Measurements from ENCODE around the gene AZGP1.

DNA sequence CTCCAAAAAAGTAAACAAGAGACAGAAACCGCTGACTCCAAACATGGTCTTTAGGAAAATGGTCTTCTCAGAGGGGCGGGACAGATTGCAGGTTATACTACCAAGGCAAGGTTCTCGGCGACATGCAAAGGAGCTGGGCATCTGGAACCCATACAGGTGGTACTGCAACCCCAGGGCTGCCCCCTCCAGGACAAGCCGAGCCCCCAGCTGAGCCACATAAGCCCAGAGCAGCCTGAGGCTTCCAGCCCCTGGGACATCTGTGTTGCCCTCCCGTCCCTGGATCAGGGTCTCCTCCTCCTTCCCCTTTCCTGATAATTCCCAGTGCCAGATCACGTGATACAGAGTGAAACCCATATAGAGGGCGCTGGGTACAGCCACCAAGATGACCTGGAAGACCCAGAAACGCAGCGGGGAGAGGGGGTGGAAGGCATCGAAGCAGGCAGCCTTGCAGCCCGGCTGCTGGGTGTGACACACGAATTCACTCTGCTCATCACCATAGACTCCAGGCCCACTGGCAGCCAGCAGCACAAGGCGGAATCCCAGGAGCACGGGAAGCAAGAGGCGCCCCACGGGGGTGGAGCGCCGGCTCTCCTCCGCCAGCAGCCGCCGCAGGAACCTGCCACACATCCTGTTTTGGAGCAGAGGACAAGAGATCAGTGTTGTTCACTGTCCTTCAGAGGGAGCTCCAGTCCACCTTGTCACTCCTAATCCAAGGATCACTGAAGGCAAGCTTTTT lies 46.7 kb downstream of the AZGP1 start, which contains the start of gene GJC3:
- TF ChIP-seq, protein P1, sequence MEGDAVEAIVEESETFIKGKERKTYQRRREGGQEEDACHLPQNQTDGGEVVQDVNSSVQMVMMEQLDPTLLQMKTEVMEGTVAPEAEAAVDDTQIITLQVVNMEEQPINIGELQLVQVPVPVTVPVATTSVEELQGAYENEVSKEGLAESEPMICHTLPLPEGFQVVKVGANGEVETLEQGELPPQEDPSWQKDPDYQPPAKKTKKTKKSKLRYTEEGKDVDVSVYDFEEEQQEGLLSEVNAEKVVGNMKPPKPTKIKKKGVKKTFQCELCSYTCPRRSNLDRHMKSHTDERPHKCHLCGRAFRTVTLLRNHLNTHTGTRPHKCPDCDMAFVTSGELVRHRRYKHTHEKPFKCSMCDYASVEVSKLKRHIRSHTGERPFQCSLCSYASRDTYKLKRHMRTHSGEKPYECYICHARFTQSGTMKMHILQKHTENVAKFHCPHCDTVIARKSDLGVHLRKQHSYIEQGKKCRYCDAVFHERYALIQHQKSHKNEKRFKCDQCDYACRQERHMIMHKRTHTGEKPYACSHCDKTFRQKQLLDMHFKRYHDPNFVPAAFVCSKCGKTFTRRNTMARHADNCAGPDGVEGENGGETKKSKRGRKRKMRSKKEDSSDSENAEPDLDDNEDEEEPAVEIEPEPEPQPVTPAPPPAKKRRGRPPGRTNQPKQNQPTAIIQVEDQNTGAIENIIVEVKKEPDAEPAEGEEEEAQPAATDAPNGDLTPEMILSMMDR (IDR thresholded peaks at IDR 0.05) = peak in 2 of 4 experiments; percentile 12 to 44
- TF ChIP-seq POLR2A (IDR thresholded peaks at IDR 0.05) = no peak

All from uterus (tissue), 2 donors.